Measurements from ENCODE around the gene TECPR2.

Gene TECPR2

DNA sequence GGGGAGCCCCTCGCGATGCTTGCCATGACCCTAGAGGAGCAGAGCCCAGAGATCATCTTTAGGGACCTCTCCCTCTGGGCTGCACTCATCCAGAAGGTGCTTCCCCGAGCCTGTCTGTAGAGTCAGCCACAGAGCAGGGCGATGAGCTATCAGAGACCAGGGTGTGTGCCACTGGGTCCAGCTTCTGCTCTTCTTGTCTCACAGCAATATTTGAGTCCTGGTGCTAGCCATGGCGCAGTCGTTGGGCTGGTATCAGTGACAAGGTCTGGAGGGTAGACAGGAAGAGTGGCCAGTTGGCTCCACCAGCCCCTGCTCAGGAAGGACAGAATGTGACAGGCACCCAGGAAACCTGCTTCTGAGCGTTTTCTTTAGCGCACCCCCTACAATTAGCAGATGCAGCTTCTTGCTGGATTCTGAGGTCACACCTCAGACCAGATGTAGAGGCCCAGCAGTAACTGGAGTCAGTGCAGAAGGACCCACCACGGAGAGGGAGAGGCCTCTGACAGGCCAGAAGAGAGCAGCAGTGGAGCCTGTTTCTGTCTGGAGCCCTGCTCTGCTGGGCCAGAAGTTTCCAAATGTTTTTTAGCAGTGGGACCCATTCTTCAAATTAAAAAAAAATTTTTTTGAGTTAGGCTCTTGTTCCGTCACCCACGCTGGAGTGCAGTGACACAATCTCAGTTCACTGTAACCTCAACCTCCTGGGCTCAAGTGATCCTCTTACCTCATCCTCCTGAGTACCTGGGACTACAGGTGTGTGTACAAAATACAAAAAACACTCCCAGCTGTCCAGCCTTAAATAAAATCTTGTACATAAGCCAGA lies 123.2 kb downstream of the TECPR2 start:
- no peak overlapping the region for H3K4me3 ChIP-seq (ENCODE audit: low read length in 2 of 2)
- H3K27ac ChIP-seq (ENCODE audit: low read length) = no peak overlapping the region
- no peaks in the 10 kb centered on the region for H3K4me1 ChIP-seq (ENCODE audit: control insufficient read depth, insufficient read depth, low read length)
- peaks cover 0 to 6% of the 10 kb centered on the region in 2 donors for H3K36me3 ChIP-seq (ENCODE audit: control insufficient read depth in 2 of 2, insufficient read depth in 2 of 2, low read length in 2 of 2)
- no peaks in the 10 kb centered on the region for H3K9me3 ChIP-seq (ENCODE audit: control insufficient read depth in 2 of 2, low read length in 2 of 2)
- no peaks in the 10 kb centered on the region for H3K27me3 ChIP-seq (ENCODE audit: control insufficient read depth in 1 of 2, insufficient read depth in 2 of 2, low read length in 2 of 2)
- H3K9ac ChIP-seq (ENCODE audit: low read length in 2 of 2) = no peak overlapping the region

DNA sequence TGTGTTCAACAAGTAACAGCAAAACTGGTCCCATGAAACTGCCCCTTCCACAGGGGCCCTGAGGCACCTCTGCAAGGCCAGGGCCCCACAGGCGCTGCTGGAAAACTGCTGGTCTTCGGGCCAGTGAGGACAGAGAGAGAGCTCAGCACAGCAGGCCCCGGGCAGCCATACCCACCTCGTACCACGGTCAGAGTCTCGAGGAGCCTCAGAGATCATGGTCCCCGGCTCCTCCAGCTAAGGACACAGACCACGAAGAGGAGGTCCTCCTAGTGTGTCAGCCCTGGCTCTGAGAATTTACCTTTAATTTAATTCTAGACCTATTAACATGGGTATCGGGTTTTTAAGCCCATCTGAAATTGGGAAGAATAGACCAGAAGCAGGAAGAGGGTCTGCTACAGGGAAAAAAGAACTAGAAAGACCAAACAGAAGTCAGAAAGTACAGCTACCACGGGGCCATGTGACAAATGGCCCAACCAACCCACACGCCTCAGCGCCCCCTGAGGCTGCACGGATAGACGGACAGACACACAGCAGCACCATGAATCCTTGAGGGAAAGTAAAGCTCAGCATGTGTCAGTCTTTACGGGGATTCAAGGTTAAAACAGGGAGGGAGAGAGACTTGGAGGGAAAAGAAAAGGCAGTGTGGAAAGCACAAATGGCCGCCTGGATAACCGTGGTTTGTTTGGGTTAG lies 123.9 kb downstream of the TECPR2 start:
- peaks cover 0 to 6% of the 10 kb centered on the region in 2 donors for H3K36me3 ChIP-seq (ENCODE audit: control insufficient read depth in 2 of 2, insufficient read depth in 2 of 2, low read length in 2 of 2)
- no peaks in the 10 kb centered on the region for H3K27me3 ChIP-seq (ENCODE audit: control insufficient read depth in 1 of 2, insufficient read depth in 2 of 2, low read length in 2 of 2)
- no peak overlapping the region for H3K9ac ChIP-seq (ENCODE audit: low read length in 2 of 2)
- H3K4me3 ChIP-seq (ENCODE audit: low read length in 2 of 2) = no peak overlapping the region
- no peaks in the 10 kb centered on the region for H3K4me1 ChIP-seq (ENCODE audit: control insufficient read depth, insufficient read depth, low read length)
- H3K9me3 ChIP-seq (ENCODE audit: control insufficient read depth in 2 of 2, low read length in 2 of 2) = no peaks in the 10 kb centered on the region
- H3K27ac ChIP-seq (ENCODE audit: low read length) = no peak overlapping the region

DNA sequence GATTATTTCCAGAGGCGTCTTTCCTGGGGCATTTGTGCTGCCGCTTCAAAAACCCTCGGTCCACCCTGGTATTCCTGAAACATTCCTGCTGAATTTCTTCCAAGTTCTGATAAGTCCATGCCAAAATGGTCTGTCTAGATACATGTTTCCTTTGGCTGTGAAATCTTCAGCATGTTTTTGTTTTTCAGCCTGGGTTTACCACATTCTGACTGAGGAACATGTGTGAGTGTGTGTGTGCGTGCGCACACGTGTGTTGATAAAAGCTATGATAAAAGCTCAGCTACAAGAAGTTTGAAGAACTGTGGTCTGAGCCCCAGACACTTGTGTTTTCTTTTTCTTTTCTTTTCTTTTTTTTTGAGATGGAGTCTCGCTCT lies 124.5 kb downstream of the TECPR2 start:
- Histone ChIP-seq H3K27me3 (ENCODE audit: control insufficient read depth in 1 of 2, insufficient read depth in 2 of 2, low read length in 2 of 2) (no peaks in the 10 kb centered on the region), H3K4me3 (ENCODE audit: low read length in 2 of 2) (no peak overlapping the region), H3K27ac (ENCODE audit: low read length) (no peak overlapping the region), H3K9ac (ENCODE audit: low read length in 2 of 2) (no peak overlapping the region), H3K9me3 (ENCODE audit: control insufficient read depth in 2 of 2, low read length in 2 of 2) (no peaks in the 10 kb centered on the region), H3K36me3 (ENCODE audit: control insufficient read depth in 2 of 2, insufficient read depth in 2 of 2, low read length in 2 of 2) (peaks cover 0 to 6% of the 10 kb centered on the region in 2 donors), H3K4me1 (ENCODE audit: control insufficient read depth, insufficient read depth, low read length) (no peaks in the 10 kb centered on the region)

DNA sequence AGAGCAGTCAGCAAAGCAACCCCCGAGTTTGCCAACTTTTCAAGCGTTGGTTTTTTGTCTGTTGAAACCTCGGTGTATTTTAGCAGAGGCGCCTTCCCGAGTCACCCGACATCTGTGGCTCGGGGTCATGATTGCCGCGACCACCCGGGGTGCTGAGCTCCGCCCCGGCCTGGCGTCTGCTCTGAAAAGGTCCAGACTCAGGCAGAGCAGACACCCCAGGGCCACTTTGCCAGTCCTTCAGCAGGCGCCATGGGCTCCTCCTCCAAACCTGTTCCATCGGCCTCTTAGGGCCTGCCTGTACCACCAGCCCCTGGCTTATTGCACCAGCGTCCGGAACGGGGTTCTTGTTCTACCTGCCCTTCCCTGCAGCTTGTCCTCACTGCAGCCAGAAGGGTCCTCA lies 127.7 kb downstream of the TECPR2 start:
- no peak overlapping the region for H3K27ac ChIP-seq (ENCODE audit: low read length)
- H3K9me3 ChIP-seq (ENCODE audit: control insufficient read depth in 2 of 2, low read length in 2 of 2) = no peaks in the 10 kb centered on the region
- H3K9ac ChIP-seq (ENCODE audit: low read length in 2 of 2) = no peak overlapping the region
- no peaks in the 10 kb centered on the region for H3K4me1 ChIP-seq (ENCODE audit: control insufficient read depth, insufficient read depth, low read length)
- H3K36me3 ChIP-seq (ENCODE audit: control insufficient read depth in 2 of 2, insufficient read depth in 2 of 2, low read length in 2 of 2) = peaks cover 0 to 3% of the 10 kb centered on the region in 2 donors
- H3K27me3 ChIP-seq (ENCODE audit: control insufficient read depth in 1 of 2, insufficient read depth in 2 of 2, low read length in 2 of 2) = no peaks in the 10 kb centered on the region
- H3K4me3 ChIP-seq (ENCODE audit: low read length in 2 of 2) = no peak overlapping the region

DNA sequence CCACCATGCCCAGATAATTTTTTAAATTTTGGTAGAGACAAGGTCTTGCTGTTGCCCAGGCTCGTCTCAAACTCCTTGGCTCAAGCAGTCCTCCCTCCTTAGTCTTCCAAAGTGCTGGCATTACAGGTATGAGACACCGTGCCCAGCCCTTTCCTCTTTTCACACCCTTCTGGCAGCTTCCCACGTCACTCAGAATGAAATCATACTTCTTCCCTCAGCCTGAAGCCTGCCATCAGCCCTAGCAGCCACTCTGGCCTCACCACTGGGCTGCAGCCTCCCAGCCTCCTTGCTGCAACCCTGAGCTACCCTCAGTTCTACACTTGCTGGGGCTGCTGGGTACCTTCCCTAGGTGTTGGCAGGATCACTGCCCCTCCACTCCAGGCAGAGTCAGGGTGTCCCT lies 128.6 kb downstream of the TECPR2 start:
- no peak overlapping the region for H3K4me3 ChIP-seq (ENCODE audit: low read length in 2 of 2)
- H3K4me1 ChIP-seq (ENCODE audit: control insufficient read depth, insufficient read depth, low read length) = no peaks in the 10 kb centered on the region
- no peaks in the 10 kb centered on the region for H3K9me3 ChIP-seq (ENCODE audit: control insufficient read depth in 2 of 2, low read length in 2 of 2)
- H3K27ac ChIP-seq (ENCODE audit: low read length) = no peak overlapping the region
- H3K9ac ChIP-seq (ENCODE audit: low read length in 2 of 2) = no peak overlapping the region
- no peaks in the 10 kb centered on the region for H3K27me3 ChIP-seq (ENCODE audit: control insufficient read depth in 1 of 2, insufficient read depth in 2 of 2, low read length in 2 of 2)
- peaks cover 0 to 5% of the 10 kb centered on the region in 2 donors for H3K36me3 ChIP-seq (ENCODE audit: control insufficient read depth in 2 of 2, insufficient read depth in 2 of 2, low read length in 2 of 2)

DNA sequence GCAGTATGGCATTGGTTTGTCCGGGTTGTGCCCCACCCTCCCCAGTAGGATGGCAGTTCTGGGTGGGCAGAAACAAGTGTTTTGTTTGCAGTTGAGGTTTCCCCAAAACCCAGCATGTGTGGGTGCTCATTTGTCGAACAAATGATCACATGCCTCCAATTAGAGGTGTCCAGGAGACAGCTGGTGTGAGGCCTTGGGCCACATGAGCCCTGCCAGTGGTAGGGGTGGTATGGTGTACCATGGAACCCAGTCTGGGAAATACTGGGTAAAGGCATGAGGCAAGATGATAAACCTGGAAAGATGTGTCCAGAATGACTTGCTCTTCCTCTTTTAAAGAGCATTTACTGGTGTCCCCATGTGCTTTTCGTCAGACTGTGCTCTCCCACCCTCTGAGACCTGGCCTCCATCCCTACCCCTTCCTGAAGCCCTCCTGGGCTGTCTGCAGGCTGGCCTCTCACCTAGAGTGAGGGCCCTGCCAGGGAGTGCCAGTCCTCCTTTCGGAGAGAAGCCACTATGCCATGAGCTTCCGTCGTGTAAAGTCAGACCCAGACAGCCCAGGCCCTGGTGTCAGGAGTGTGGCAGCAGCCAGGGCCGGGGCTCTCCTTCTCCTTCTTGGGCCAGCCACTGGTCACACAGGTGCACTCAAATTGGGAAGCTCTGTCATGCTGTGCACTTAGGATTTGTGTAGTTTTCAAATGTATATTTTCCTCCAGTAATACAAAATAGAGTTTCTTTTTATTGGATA lies 129.2 kb downstream of the TECPR2 start:
- H3K27ac ChIP-seq (ENCODE audit: low read length) = no peak overlapping the region
- peaks cover 0 to 5% of the 10 kb centered on the region in 2 donors for H3K36me3 ChIP-seq (ENCODE audit: control insufficient read depth in 2 of 2, insufficient read depth in 2 of 2, low read length in 2 of 2)
- H3K9me3 ChIP-seq (ENCODE audit: control insufficient read depth in 2 of 2, low read length in 2 of 2) = no peaks in the 10 kb centered on the region
- no peak overlapping the region for H3K9ac ChIP-seq (ENCODE audit: low read length in 2 of 2)
- no peaks in the 10 kb centered on the region for H3K4me1 ChIP-seq (ENCODE audit: control insufficient read depth, insufficient read depth, low read length)
- H3K4me3 ChIP-seq (ENCODE audit: low read length in 2 of 2) = no peak overlapping the region
- H3K27me3 ChIP-seq (ENCODE audit: control insufficient read depth in 1 of 2, insufficient read depth in 2 of 2, low read length in 2 of 2) = no peaks in the 10 kb centered on the region

DNA sequence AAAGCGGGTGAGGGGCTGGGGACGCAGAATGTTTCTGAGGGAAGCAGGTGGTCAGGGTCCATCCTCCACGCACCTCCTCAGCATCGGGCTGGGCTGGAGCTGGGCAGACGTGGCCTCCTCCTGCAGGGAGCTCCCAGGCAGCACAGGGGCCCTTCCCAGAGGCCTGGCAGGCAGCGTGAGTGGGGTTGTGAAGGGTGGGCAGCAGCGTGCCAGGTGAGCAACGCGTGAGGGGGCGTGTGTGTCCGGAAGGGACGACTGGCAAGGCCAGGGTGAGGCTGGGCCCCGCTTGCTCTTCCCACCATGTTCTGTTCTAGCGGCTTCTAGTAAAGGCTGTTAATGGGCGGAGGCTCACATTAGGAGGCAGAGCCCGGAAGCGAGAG lies 129.8 kb downstream of the TECPR2 start:
- Histone ChIP-seq H3K9ac (ENCODE audit: low read length in 2 of 2) (no peak overlapping the region), H3K36me3 (ENCODE audit: control insufficient read depth in 2 of 2, insufficient read depth in 2 of 2, low read length in 2 of 2) (peaks cover 0 to 6% of the 10 kb centered on the region in 2 donors), H3K27me3 (ENCODE audit: control insufficient read depth in 1 of 2, insufficient read depth in 2 of 2, low read length in 2 of 2) (no peaks in the 10 kb centered on the region), H3K27ac (ENCODE audit: low read length) (no peak overlapping the region), H3K4me1 (ENCODE audit: control insufficient read depth, insufficient read depth, low read length) (no peaks in the 10 kb centered on the region), H3K4me3 (ENCODE audit: low read length in 2 of 2) (no peak overlapping the region), H3K9me3 (ENCODE audit: control insufficient read depth in 2 of 2, low read length in 2 of 2) (no peaks in the 10 kb centered on the region)

DNA sequence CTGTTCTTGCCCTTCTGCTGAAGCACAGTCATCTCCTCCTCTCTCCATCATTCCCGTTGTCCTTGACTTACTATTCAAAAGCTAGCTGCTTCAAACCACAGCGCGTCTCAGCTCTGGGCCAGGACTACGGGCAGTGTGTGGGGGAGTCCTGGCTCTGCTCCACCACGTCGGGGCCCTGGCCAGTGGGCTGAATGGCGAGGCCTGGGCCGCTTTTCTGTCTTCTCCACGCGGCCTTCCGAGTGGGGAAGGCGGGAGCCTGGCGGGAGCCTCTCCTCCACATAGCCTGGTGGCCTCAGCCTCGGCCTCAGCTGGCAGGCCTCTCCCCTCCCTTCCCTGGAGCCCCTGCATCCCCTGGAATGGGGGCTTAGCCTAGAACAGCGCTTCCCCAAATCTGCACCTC lies 130.4 kb downstream of the TECPR2 start:
- H3K36me3 ChIP-seq (ENCODE audit: control insufficient read depth in 2 of 2, insufficient read depth in 2 of 2, low read length in 2 of 2) = peaks cover 4 to 9% of the 10 kb centered on the region in 2 donors
- no peaks in the 10 kb centered on the region for H3K27me3 ChIP-seq (ENCODE audit: control insufficient read depth in 1 of 2, insufficient read depth in 2 of 2, low read length in 2 of 2)
- no peaks in the 10 kb centered on the region for H3K9me3 ChIP-seq (ENCODE audit: control insufficient read depth in 2 of 2, low read length in 2 of 2)
- H3K9ac ChIP-seq (ENCODE audit: low read length in 2 of 2) = no peak overlapping the region
- no peaks in the 10 kb centered on the region for H3K4me1 ChIP-seq (ENCODE audit: control insufficient read depth, insufficient read depth, low read length)
- no peak overlapping the region for H3K4me3 ChIP-seq (ENCODE audit: low read length in 2 of 2)
- H3K27ac ChIP-seq (ENCODE audit: low read length) = no peak overlapping the region

DNA sequence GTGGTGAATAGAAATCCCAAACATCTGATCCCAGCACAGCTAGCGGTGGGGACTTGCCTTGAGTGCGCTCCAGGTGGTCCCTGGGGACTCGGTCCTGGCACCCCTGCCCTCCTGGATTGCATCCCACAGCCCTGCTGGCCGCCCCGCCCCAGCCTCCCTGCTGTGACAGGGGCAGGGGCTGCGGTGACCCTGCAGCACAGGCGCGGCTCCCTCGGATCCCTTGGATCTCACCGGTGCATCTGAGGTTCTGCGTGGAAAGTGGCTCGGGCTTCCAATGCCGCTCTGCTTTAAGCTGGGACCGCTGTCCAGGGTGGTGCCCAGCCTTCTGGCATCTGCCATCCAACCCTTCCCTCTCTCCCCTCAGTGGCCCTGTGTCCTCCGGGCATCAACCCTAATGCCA lies 130.8 kb downstream of the TECPR2 start:
- H3K4me3 ChIP-seq (ENCODE audit: low read length in 2 of 2) = no peak overlapping the region
- no peaks in the 10 kb centered on the region for H3K9me3 ChIP-seq (ENCODE audit: control insufficient read depth in 2 of 2, low read length in 2 of 2)
- H3K9ac ChIP-seq (ENCODE audit: low read length in 2 of 2) = no peak overlapping the region
- no peaks in the 10 kb centered on the region for H3K4me1 ChIP-seq (ENCODE audit: control insufficient read depth, insufficient read depth, low read length)
- no peak overlapping the region for H3K27ac ChIP-seq (ENCODE audit: low read length)
- H3K36me3 ChIP-seq (ENCODE audit: control insufficient read depth in 2 of 2, insufficient read depth in 2 of 2, low read length in 2 of 2) = peaks cover 9 to 14% of the 10 kb centered on the region in 2 donors
- no peaks in the 10 kb centered on the region for H3K27me3 ChIP-seq (ENCODE audit: control insufficient read depth in 1 of 2, insufficient read depth in 2 of 2, low read length in 2 of 2)

DNA sequence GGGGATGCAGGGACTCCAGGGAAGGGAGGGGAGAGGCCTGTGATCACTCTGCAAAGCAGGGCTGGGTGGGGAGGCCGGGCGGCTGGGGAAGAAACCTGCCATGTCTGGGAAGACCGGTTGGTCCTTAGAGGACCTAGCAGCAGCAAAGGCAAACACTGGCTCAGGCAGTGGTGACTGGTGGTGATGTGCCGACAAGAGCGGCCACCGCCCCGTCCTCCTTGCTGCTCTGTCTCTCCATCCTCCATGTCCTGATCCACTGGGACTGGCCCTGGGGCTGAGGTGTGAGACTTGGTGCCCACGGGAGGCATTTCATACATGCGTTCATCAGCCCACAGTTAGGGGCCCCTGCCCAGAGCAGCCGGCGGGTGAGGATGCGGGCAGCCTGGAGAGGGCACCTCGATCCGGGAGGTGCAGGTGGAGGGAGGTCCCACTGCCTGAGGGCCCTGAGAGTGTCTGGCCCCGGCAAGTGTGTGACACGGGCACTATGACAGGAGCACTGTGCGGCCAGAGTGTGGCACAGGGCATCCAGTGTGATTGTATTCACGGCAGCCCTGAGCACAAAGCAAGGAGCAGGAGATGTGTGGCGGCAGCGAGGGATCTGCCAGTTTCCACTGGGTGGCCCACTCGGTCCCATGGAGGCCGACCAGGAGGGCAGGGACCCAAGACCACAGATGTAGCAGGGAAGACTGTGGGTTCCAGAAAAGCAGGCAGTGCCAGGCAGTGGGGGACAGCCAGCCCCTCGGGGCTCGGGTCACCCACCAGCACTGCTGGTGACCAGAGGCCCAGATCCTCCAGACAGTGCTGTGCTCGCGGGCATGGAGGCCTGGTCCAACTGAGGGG lies 133.0 kb downstream of the TECPR2 start:
- Histone ChIP-seq H3K27me3 (ENCODE audit: control insufficient read depth in 1 of 2, insufficient read depth in 2 of 2, low read length in 2 of 2) (no peaks in the 10 kb centered on the region), H3K36me3 (ENCODE audit: control insufficient read depth in 2 of 2, insufficient read depth in 2 of 2, low read length in 2 of 2) (peaks cover 14 to 19% of the 10 kb centered on the region in 2 donors), H3K4me3 (ENCODE audit: low read length in 2 of 2) (no peak overlapping the region), H3K9me3 (ENCODE audit: control insufficient read depth in 2 of 2, low read length in 2 of 2) (no peaks in the 10 kb centered on the region), H3K9ac (ENCODE audit: low read length in 2 of 2) (no peak overlapping the region), H3K4me1 (ENCODE audit: control insufficient read depth, insufficient read depth, low read length) (peaks cover 6% of the 10 kb centered on the region), H3K27ac (ENCODE audit: low read length) (no peak overlapping the region)

Measured in stomach smooth muscle (tissue), 2 donors.